DMS53 (cell line): ENCODE data around the gene CA10.

Experiments used
- DNase-seq: peaks from one replicate; lab custom pipeline; 2025; lab: John Stamatoyannopoulos, UW

The CA10 gene

DNA sequence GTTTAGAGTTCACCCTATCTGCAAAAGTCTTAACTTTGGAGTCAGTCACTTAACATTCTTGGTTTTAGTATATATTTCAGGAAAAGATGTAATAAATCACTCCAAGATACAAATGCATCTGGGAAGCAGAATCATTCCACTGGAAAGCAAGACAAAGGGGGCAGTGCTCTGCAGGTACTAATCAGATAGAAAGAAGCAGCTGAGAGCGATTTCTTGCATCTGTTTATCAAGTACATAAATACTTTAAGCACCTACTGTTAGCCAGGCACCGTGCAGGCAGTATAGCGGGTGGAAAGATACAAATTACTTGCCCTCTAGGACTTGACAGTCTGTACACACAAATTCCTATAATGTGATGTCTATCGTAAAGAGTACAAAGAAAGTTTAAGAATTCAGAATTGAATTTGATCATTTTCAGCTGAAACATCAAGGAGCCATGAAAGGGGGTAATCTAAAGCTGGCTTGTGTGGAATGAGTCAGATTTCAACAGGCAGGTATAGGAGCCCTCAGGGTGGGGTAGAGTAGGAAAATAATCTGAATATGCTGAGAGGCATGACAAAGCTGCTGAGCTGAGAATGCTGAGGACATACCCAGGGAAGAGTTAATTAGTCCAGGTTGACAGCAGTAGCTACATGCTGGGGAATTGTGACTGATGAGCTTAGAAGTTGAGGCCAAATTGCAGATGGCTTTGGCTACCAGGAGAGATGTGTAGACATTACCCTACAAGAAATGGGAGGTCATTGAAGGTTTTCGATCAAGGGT is 110.2 kb downstream of the CA10 start:
- no peak for DNase-seq

DNA sequence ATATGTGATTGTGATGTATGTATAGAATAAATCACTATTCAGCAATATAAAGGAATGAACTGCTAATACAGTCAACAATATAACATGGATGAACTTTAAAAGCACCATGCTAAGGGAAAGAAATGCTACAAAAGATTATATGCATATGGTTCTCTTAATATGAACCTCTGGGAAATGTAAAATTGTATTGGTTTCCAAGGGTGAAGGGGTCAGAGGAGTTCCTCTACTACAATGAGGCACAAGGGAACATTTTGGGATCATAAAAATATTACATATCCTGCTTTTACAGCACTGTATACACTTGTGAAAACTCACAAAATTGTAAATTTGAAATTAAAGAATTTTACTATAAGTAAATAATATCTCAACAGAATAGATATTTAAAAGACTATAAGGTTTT is 111.4 kb downstream of the CA10 start:
- DNase-seq: no peak

DNA sequence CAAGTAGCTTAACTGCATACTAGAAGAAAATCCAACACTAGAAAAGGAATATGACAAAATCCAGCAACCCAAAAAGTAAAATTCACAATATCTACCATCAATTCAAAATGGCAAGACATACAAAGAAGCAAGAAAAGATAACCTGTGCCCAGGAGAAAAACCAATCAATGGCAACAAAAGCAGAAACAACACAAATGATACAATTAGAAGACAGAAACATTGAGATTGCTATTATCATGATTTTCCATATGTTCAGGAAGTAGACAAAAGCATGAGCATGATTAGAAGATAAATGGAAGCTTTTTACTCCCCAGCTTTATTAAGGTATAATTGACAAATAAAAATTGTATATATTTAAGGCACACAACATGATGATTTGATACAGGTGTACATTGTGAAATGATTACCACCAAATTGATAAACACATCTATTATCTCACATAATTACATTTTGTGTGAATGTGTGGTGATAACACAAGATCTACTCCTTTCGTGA is 117.3 kb downstream of the CA10 start:
- DNase-seq: no peak

DNA sequence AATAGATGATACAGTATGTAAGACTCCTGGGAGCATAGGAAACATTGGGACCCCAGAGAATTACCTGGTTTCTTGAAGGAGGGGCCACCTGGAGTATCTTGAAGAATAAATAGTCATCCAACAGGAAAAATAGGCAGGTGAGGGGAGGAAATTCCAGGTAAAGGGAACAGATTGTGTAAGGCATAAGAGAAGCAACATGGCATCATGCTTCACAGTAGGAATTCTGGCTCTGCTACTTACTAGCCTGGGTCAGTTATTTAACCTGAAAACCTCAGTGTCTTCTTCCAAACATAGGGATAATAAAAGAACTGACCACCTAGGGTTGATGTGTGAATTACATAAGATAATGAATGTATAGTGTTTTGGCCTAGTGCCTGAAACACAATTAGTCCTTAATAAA is 122.1 kb downstream of the CA10 start:
- DNase-seq: no peak

DNA sequence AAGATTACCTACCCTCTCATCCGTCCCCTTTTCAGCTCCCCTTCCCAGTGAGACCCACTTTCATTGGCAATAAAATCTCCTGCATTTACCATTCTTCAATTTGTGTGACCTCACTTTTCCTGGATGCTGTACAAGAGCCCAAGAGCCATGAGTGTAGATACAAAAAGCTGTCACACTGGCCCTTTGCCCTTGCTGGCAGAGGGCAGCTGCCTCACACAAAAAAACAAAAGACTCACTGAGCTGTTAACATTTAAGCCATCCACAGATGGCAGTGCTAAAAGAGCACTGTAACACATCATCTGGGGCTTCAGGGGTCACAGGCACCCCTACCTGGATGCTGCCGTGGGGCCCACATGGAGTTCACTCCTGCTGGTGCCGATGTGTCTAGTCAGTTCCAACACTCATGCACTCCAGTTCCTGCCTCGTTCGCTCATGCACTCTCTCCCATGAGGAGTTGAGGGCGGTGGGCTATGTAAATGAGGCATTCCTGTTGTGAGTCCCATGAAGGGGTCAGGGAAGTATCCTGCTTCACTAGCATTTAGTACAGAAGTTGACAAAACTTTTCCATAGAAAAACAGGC is 123.1 kb downstream of the CA10 start:
- DNase-seq: no peak

DNA sequence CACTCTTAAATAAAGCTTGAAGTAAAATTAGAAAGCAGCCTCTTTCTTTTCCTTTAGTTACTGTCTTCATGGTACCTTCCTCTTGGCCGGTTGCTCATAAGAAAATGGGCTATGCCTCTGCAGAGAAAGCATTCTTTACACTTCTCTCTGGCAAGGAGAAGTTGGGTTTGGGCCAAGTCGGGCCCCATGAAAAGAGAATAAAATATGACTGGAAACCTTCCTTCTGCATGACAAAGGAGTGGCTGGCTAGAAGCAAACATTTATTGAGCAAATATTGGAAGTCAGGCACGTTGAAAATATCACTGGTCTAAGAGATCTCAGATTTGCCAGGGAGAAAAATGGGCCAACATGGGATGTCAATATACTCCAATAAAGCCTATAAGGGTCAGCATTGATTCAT is 126.1 kb downstream of the CA10 start:
- DNase-seq: no peak

DNA sequence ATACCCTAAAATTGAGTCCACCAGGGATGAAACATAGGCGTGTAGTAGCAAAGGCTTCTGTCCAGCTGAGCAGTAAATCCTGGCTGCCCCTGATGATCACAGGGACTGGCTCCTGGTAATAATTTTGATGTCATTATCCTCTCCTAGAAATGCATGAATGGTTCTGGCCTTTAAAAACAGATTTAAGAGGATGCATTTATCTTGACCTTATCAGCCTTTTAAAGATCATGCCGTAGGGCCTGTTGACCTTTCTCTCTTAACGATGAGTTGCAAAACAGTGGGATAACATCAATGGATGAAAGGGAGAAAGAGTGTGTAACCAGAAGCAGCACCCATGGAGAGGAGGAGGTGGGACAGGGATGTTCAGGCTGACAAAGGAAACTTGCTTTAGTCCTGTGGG is 128.5 kb downstream of the CA10 start:
- DNase-seq: no peak

DNA sequence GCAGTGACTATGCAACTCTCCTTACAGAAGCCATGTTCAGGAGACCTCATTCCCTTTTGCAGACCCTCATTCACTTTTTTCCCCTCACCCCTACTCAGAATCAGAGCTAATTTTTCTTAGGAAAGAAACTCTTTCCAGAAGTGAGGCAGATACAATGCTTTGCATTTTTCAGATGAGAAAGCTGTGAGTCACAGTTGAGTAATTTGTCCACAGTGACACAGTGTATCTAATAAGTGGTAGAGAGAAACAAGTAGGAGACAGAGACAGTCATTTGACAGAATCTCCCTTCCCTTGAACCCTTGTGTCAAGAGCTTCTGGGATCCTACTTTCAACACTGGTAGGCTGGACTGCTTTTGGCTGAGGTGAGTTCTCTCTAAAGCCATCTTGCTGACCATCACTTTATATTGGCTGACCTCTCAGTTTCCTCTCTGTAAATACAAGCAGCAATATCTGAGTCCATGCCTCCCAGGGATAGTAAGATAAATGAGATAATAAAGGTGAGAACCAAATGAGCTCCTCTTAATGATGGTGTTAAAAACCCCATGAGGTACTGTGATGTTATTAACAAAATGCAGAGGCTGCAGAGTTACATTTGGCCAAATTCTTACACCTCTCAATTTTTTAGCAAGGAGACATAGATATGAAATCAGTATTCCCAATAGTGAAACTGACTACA is 130.8 kb downstream of the CA10 start:
- peak; percentile 63 for DNase-seq

DNA sequence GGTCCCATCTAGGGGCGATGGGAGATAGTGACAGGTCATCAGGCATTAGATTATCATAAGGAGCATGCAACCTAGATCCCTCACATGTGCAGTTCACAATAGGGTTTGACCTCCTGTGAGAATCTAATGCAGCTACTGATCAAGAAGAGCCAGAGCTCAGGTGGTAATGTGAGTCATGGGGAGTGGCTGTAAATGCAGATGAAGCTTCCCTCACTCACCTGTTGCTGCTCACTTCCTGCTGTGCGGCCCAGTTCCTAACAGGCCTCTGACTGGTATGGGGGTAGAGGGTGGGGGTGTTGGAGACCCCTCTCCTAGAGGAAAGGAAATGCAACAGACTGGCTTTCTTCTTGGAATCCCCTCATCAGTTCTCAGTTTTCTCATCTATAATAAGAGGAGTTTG is 131.4 kb downstream of the CA10 start:
- peak; percentile 83 for DNase-seq

DNA sequence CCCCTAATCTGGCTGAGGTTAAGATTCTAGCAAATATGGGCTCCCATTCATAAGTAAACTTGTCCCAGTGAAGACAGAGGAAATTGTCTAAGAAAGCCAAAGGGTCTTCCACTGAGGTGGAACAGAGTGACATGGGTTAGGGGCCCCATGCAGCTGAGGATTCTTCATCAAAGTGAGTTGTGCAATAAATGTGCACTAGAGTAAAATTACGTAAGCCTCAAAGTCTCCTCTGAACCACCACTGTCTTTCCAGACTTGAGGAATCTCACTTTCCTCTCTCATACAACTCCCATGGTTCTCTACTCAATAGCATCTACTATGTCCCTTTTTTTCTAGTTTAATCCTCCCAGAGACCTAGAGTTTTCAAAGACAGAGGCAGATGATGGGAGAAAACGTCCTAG is 132.4 kb downstream of the CA10 start:
- no peak for DNase-seq

DNA sequence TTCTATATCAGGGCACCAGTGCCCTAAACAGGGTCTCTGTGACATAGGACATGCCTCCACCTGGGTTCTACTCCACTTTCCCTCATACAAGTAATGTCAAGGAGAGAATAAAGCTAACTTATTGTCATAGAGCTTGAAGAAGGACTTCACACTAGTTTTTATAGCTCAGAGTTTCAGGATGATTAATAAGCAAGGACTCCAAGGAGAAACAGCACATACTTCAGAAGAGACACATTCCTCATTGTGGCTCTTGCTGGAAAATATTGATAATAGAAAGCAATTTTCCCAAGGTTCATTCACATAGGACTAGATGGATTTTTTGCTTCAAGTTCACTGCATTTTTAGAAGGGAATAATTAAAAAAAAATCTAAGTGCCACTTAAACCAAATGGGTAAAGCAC is 133.3 kb downstream of the CA10 start:
- no peak for DNase-seq

DNA sequence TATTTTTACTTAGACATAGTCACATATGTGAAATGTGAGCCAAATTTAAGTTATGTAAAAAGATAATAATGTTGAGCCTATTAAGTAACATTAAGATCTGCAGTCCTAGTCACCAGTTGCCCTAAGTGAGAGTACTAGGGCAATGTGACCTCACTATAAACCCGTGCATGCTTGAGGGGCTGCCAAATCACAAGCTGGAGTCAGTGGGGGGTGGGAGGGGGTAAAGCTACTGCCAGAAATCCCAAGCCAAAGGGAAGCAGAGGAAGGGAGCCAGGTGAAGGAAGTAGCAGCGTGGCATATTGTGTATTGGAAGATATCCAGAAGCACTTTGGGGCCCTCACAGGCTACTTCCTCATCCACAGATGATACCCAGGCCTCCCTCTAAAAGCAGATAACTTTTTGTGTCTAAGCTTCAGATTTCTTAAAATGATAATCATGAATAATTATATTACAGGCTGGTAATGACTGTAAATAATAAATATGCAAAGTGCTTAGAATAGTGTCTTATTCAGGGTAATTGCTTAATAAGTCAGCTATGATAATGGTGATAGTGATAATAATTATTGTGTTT is 134.1 kb downstream of the CA10 start:
- peak; percentile 61 for DNase-seq

DNA sequence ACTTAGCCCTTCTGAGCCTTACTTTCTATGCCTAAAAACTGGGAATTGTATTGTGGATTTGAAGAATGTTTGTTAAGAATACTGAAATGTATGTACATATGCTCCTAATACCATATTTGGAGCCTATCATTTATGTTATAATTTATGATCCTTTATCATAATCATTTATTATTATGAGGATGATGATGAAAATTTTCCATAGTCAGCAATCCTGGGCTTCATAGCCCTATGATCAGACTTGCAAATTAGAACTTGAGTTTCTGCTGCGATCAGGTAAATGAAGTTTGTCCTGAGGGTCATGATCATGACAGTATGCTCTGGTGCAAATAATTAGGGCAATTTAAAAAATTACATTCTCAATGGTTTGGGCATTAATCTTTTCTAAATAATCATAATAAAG is 147.4 kb downstream of the CA10 start:
- no peak for DNase-seq

DNA sequence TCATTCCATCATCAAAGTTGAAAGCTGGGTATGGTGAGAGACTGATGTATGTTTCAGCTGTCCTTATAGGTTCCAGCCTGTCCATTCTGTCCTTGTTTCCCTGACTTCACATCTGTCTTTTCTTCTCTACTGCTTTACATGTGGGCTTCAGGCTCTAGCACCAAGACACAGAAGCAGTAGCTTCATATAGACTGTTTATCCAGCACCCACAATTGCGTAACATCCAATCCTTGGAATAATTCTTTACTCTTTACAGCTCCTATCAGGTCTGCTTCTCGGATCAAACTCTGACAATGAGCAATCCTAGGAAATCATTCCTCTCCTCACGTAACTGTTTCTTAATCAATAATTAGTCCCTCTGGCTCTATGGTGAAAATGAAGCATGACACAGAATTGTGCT is 158.9 kb downstream of the CA10 start:
- no peak for DNase-seq

DNA sequence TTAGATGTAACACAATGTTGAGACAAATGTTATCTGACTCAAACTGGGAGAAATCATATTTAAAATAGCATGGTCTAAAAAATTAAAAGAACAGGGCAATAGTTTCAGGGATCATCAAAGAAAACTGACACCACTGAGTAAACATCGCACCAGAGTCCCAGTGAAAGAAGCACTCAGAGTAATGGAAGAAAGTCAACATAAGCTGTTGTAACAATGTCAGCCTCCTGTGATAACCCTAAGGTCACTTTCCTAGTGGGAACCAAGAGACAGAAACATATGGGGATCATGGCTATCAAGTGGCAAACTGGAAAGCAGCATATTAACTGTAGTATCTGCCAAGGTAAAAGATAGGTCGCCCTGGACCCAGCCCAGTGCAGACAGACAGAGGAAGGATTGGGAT is 160.8 kb downstream of the CA10 start:
- peak; percentile 89 for DNase-seq

DNA sequence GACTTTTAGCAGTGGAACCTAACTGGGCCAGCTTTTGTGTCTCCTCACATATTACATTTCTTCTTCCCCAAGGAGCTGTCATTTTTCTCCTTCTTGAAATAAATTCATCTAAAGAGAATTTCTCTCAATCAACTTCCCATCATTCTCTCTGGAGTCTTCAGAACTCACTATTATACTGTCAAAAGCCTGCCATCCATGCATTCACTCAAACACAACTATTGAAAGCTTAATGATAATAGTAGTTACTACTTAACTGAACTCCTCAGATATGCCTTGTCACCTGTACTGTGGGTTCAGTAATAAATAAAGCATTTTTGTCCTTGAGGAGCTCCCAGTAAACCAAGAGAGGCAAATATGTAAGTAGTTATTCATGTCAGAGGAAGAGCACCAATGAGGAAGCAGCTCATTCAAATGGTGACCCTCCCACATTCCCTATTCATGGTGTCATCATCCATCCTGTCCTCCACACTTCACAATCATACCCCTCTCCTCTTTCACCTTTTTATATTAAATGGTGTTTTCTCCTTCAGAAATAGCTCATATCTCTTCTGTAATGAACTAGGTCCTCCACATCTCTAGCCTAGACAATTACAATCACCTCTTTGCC is 162.6 kb downstream of the CA10 start:
- DNase-seq: peak; percentile 42

DNA sequence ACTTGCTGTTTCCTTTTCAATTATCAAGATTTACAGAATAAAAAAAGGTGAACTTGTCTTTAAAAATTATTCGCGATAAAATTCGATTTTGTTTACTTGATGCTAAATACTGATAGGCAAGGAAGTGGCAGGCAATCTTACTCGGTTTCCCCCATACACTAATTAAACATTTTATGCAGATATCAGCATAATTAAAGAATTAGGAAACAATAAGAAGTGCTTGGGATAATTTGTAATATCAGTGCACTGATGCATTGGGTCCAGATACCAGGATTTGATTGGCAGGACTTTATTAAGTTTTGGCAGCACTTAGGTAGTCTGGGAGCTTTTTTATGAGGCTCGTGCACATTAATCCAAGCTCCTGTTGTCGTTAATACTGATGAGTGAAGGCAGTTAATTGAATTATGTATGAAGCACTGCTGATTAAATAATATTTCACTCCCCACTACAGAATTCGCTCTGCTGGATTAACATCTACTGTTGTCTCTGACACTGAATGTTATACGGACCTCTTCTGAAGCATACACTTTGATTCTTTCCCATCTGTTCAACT is 165.6 kb downstream of the CA10 start:
- DNase-seq: no peak

DNA sequence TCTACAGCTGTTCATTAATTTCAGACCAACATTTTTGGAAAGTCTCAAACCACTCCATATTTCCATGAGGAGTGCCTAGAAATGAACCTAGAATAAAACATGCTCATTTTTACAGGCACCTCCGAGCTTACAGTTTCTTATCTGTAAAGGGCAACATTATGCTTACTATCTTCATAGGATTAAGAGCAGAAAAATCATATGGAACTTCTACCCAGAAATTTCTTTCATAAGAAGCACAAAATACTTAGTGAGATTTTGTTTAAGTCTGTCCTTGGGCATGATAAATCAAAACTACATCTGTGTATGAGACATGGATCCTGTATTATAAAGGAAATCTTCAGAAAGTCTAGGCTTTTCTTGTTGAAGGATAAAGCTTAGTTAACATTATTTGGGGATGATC is 187.4 kb downstream of the CA10 start:
- no peak for DNase-seq

DNA sequence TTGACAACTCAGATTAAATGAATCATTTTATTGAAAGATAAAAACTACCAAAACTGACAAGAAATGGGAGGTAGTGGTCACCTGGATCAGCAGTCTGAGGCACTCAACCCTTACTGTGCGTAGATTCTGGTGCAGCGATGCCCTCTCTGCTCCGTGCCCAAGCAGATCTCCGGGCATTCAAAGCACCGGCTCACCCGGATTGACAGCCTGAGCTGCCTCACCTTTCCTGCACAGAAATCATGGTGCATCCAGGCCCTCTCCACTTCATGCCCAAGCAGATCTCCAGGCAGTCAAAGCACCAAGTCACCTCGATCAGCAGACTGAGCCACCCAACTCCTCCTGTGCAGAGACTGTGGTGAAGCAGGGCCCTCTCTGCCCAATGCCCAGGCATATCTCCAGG is 196.8 kb downstream of the CA10 start:
- DNase-seq: no peak

DNA sequence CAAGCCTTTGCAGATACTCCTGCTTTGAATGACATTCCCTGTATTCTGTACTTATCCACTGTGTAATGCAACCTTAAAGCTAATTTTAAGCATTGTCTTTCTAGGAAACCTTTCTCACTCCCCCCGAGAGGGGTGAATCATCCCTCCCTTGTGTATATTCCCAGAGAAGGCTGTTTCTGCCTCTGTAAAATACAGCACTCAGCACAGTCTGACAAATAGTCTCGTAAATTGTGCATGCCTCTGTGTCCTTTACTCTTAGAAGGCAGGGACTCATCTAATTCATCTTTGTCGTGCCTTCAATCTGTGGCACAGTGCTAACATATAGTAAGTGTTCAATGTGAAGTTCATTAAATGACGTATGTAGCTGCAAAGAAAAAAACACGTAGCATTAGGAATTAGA is 200.7 kb downstream of the CA10 start:
- DNase-seq: no peak

DNA sequence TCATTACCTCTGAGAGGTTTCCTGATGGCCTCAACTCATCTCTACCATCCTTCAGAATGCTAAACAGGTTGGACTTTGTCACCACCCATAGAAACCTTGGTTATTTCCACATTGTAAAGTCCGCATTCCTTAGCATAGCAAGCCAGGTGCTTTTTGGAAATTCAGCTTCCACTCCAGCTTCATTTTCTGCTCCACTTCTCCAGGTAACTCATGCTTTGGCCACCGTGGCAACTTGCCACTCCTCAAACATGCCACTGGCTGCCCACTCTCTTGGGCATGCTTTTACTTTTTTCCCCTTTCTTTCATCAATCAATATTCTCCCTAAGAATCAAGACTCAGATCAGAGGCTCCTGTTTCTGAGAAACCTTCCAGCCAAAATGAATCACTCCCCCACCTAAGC is 203.3 kb downstream of the CA10 start:
- DNase-seq: no peak

DNA sequence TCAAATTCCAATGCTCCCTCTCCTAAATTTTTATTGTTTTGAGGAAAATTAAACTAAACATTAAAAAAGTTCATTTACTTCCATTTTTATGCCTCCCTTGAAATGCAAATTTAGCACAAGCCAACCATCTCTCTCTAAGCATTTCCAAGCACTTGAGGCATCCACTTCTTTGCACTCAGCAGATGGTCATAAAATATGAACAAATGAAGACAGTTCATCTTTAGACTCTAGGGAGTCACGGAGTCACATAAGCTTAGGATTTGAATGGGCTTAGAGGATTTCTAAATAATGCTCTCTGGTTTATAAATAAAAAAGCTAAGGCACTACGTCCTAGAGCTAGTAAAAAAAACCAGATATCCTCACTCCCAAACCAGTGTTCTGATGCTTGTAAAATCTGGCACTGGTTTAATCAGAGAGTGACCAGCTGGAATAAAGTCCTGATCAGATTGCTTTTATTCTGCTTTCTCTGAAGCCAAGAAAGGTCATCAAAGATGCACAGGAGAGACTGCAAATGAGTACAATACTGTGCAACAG is 204.2 kb downstream of the CA10 start:
- no peak for DNase-seq
